Natural killer cell (primary cell): ENCODE measurements around the gene THSD7B. TPM values are rescaled to one million over a fixed set of nuclear protein-coding genes. Genes with fewer than 3 reads are reported as not detected.

Experiments
- ATAC-seq, 3 donors: fragments of 150-1000 bp in 2 of 3; fragments of 200-7000 bp in 1 of 3; cut with Tn5 transposase; 1 replicate in 1 of 3; 2 replicates in 2 of 3; pipeline ENCODE4 v1.10.0; 2021; ENCODE audit warnings: mild to moderate bottlenecking in 2 of 3, moderate library complexity in 2 of 3
- DNase-seq, 2 donors: peaks; one replicate each; pipeline versions ENCODE4 v3.0.0 to v3.0.0-alpha.2; 2013 to 2021; ENCODE audit warnings: mixed read lengths in 1 of 2
- H3K27ac ChIP-seq: one replicate; pipeline ENCODE4 v1.5.1; 2013; ENCODE audit warnings: mild to moderate bottlenecking, low read length
- H3K27me3 ChIP-seq: one replicate; pipeline ENCODE4 v1.6.1; 2013; ENCODE audit warnings: low read length; ENCODE audit not compliant: control insufficient read depth, insufficient read depth
- H3K36me3 ChIP-seq: one replicate; pipeline ENCODE4 v1.6.1; 2013; ENCODE audit warnings: low read length; ENCODE audit not compliant: control insufficient read depth, insufficient read depth
- H3K4me1 ChIP-seq: one replicate; pipeline ENCODE4 v1.6.1; 2013; ENCODE audit warnings: low read length; ENCODE audit not compliant: control insufficient read depth, insufficient read depth
- H3K4me3 ChIP-seq: one replicate; pipeline ENCODE4 v1.5.1; 2013; ENCODE audit warnings: low read length
- H3K9me3 ChIP-seq: one replicate; pipeline ENCODE4 v1.6.1; 2013; ENCODE audit warnings: low read length; ENCODE audit not compliant: control insufficient read depth, insufficient read depth
- H3K27ac Mint-ChIP-seq, 2 donors: one replicate each; pipeline ENCODE4 v1.8.0; 2022; ENCODE audit warnings: mild to moderate bottlenecking in 2 of 2, mixed read lengths in 2 of 2, moderate library complexity in 1 of 2
- H3K27me3 Mint-ChIP-seq, 2 donors: one replicate each; pipeline ENCODE4 v1.8.0; 2022; ENCODE audit warnings: low read depth in 2 of 2, mixed read lengths in 2 of 2
- H3K36me3 Mint-ChIP-seq: one replicate; pipeline ENCODE4 v1.8.0; 2022; ENCODE audit warnings: mixed read lengths
- H3K4me1 Mint-ChIP-seq, 2 donors: one replicate each; pipeline ENCODE4 v1.8.0; 2022; ENCODE audit warnings: mixed read lengths in 2 of 2
- H3K4me3 Mint-ChIP-seq: one replicate; pipeline ENCODE4 v1.8.0; 2022; ENCODE audit warnings: mild to moderate bottlenecking, moderate library complexity, mixed read lengths
- H3K9me3 Mint-ChIP-seq, 2 donors: one replicate each; pipeline ENCODE4 v1.8.0; 2022; ENCODE audit warnings: mixed read lengths in 2 of 2
- CTCF ChIP-seq: fragments of 200-600 bp; IDR thresholded peaks from one replicate; pipeline ENCODE4 v1.8.0; 2022; ENCODE audit warnings: antibody characterized with exemption
- WGBS: methylation state at CpG from one replicate; pipeline ENCODE4 v1.1.7; 2013; ENCODE audit warnings: missing lambda C conversion rate; ENCODE audit not compliant: insufficient coverage; 5-methylcytosine and 5-hydroxymethylcytosine counted together
- intact Hi-C: fragments of 100-400 bp; cut with micrococcal nuclease; formaldehyde crosslinking; loops from one replicate; pipeline ENCODE4 v1.14.2; 2022
- total RNA-seq, 4 donors: library from RNA; stranded (reverse); fragments of 120-200 nt in 1 of 4; gene quantifications; one replicate each; pipeline versions ENCODE4 v1.2.3 to v1.2.4, GENCODE V29; 2013 to 2022

The THSD7B gene
- total RNA-seq, 3 donors from 2014 or later (not counting 1 experiment from before 2014, with no cell fraction given), result not detected

- no peak for TF ChIP-seq CTCF
- intact Hi-C loops, result no loop called here
- Mint-ChIP-seq H3K36me3 (no peaks in the 10 kb centered on the region), H3K4me3 (no peak overlapping the region), H3K27ac (no peak overlapping the region), H3K4me1 (no peaks in the 10 kb centered on the region), H3K27me3 (no peaks in the 10 kb centered on the region), H3K9me3 (peaks cover 3 to 11% of the 10 kb centered on the region in 2 donors)
- DNase-seq (no peak), ATAC-seq (no peak)
- Histone ChIP-seq H3K4me1 (no peaks in the 10 kb centered on the region), H3K27ac (no peak overlapping the region), H3K4me3 (no peak overlapping the region), H3K36me3 (no peaks in the 10 kb centered on the region), H3K27me3 (no peaks in the 10 kb centered on the region), H3K9me3 (peaks cover 5% of the 10 kb centered on the region)
- WGBS, result 82% methylated on average over 4 of the region's 4 CpGs
Observed at GRCh38 chr2:136985044-136985443, 219.7 kb downstream of the THSD7B start.

- H3K4me1 Mint-ChIP-seq, result no peaks in the 10 kb centered on the region
- Histone ChIP-seq H3K9me3 (no peaks in the 10 kb centered on the region), H3K27me3 (no peaks in the 10 kb centered on the region), H3K36me3 (no peaks in the 10 kb centered on the region), H3K4me3 (no peak overlapping the region), H3K4me1 (no peaks in the 10 kb centered on the region), H3K27ac (no peak overlapping the region)
- WGBS, result 87% methylated on average over 5 of the region's 5 CpGs
- ATAC-seq, result no peak
- DNase-seq, result no peak
- peaks cover 5 to 14% of the 10 kb centered on the region in 2 donors for H3K9me3 Mint-ChIP-seq
- no peak overlapping the region for H3K4me3 Mint-ChIP-seq
- TF ChIP-seq CTCF, result no peak
- H3K27me3 Mint-ChIP-seq, result no peaks in the 10 kb centered on the region
- H3K36me3 Mint-ChIP-seq, result no peaks in the 10 kb centered on the region
- no peak overlapping the region for H3K27ac Mint-ChIP-seq
- intact Hi-C loops, result no loop called here
Observed at GRCh38 chr2:136986605-136987221, 221.4 kb downstream of the THSD7B start.

GRCh38 chr2:136990316-136990715, 225.0 kb downstream of the THSD7B start:
- no peak for TF ChIP-seq CTCF
- no peaks in the 10 kb centered on the region for H3K4me1 Mint-ChIP-seq
- intact Hi-C loops, result no loop called here
- no peak overlapping the region for H3K4me3 Mint-ChIP-seq
- no peaks in the 10 kb centered on the region for H3K36me3 Mint-ChIP-seq
- WGBS, result 62% methylated on average over 4 of the region's 4 CpGs
- H3K9me3 Mint-ChIP-seq, result peaks cover 5 to 8% of the 10 kb centered on the region in 2 donors
- Histone ChIP-seq H3K36me3 (no peaks in the 10 kb centered on the region), H3K4me3 (no peak overlapping the region), H3K4me1 (no peaks in the 10 kb centered on the region), H3K27ac (no peak overlapping the region), H3K27me3 (no peaks in the 10 kb centered on the region), H3K9me3 (no peaks in the 10 kb centered on the region)
- H3K27me3 Mint-ChIP-seq, result no peaks in the 10 kb centered on the region
- H3K27ac Mint-ChIP-seq, result no peak overlapping the region
- ATAC-seq (no peak), DNase-seq (no peak)

- no peak overlapping the region for H3K4me3 ChIP-seq
- H3K4me3 Mint-ChIP-seq, result no peak overlapping the region
- no peak for TF ChIP-seq CTCF
- H3K9me3 ChIP-seq, result no peaks in the 10 kb centered on the region
- no peak overlapping the region for H3K27ac Mint-ChIP-seq
- no peaks in the 10 kb centered on the region for H3K4me1 ChIP-seq
- H3K27me3 Mint-ChIP-seq, result no peaks in the 10 kb centered on the region
- H3K36me3 Mint-ChIP-seq, result no peaks in the 10 kb centered on the region
- intact Hi-C loops, result no loop called here
- H3K27me3 ChIP-seq, result no peaks in the 10 kb centered on the region
- 92% methylated on average over 1 of the region's 1 CpG for WGBS
- no peak overlapping the region for H3K27ac ChIP-seq
- H3K9me3 Mint-ChIP-seq, result peaks cover 5 to 6% of the 10 kb centered on the region in 2 donors
- no peak for ATAC-seq
- H3K4me1 Mint-ChIP-seq, result no peaks in the 10 kb centered on the region
- no peak for DNase-seq
- H3K36me3 ChIP-seq, result no peaks in the 10 kb centered on the region
Observed at GRCh38 chr2:136994793-136995192, 229.4 kb downstream of the THSD7B start.
